GM19240 (cell line): ENCODE results near the gene LY6G6D.

Experiments used
- DNase-seq: peaks from one replicate; pipeline ENCODE4 v3.0.0; 2011; ENCODE audit warnings: low spot score; ENCODE audit not compliant: insufficient read length

LY6G6D gene

DNA sequence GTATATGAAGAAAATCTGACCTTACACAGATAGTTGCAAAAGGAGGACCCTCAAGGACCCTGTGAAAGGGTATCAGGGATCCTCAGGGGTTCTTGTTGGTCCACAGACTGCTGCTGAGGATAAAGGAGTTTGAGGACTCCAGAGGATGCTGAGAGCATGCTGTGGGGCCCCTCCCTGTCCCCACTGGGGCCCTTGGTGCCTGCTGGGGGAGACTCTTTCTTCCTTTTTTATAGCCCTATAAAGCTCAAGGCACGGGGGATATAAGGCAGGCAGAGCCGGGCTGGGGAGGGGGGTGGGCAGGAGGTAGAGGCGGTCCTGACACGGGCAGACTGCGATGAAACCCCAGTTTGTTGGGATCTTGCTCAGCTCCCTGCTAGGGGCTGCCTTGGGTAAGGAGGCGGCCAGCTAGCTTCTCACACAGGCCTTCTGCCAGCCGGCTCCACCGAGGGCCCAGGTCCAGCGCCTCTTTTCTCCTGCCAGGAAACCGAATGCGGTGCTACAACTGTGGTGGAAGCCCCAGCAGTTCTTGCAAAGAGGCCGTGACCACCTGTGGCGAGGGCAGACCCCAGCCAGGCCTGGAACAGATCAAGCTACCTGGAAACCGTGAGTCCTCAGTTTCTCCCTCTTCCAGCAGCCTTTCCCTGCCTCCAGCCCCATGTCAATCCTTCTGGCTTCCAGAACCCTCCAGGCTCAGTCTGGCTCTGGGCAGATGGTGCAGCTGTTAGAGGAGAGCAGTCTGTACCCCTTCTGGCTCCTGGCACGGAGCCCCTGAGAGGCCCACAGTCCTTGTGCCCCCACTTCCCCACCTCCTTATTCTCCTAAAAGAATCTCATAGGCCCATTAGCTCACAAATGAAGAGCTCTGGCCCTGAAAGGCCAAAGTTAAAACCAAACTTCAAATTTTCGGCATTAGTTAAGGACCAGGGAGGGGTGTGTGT lies at the start of gene LY6G6D:
Gene LY6G6D, plus strand, starts transcription at position 327 of the 937 bp plus-strand sequence. Its CDS starts 8 bp downstream, at position 335.
- DNase-seq = no peak

DNA sequence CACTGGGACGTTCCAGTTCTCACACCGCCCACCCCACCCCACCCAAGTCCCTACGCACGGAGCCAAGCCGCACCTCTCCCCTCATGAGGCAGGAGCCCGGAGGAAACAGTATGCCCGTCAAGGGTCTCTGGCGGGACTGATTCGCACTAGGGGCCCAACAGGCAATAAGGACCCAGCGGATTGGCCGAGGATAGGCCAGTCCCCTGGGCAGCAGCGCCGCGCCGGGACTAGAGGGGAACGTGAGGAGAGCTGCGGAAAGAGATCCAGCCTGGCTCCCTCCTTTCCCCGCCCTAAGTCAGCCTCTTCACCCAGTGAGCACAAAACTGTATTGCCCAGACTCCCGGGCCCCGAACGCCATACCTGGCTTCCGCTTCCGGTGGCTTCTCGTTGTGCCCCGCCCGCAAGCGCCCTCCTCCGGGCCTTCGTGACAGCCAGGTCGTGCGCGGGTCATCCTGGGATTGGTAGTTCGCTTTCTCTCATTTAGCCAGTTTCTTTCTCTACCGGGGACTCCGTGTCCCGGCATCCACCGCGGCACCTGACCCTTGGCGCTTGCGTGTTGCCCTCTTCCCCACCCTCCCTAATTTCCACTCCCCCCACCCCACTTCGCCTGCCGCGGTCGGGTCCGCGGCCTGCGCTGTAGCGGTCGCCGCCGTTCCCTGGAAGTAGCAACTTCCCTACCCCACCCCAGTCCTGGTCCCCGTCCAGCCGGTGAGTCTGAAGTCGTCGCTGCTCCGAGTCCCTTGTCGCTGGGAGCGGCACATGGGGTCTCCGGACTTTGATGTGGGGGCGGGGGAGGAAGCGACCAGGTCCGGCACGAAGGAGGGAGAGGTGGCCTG lies 49.4 kb upstream of the LY6G6D start, which contains the start of gene CSNK2B:
Gene CSNK2B, plus strand, starts transcription at position 580 of the 836 bp plus-strand sequence. CDS start 752 bp downstream, outside the sequence.
- peak; percentile 93 for DNase-seq

DNA sequence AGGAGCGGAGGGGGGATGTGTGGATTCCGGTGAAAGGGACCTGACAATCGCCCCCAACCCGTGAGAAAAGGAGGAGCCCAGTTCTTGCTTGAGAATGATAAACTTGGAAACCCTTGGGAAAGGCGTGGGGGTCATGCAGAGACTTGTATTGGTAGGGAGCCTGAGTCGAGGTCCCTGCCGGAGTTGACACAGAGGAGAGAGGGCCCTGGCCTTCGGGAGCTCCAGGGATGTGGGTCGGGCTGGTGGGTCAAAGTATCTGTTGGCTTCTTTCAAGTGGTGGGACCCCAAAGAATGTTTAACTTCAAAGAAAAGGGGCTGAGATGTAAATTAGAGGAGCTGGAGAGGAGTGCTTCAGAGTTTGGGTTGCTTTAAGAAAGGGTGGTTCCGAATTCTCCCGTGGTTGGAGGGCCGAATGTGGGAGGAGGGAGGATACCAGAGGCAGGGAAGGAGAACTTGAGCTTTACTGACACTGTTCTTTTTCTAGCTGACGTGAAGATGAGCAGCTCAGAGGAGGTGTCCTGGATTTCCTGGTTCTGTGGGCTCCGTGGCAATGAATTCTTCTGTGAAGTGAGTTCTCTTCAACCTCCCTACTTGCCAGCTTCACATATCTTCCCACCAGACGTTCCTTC lies 48.7 kb upstream of the LY6G6D start:
- no peak for DNase-seq

DNA sequence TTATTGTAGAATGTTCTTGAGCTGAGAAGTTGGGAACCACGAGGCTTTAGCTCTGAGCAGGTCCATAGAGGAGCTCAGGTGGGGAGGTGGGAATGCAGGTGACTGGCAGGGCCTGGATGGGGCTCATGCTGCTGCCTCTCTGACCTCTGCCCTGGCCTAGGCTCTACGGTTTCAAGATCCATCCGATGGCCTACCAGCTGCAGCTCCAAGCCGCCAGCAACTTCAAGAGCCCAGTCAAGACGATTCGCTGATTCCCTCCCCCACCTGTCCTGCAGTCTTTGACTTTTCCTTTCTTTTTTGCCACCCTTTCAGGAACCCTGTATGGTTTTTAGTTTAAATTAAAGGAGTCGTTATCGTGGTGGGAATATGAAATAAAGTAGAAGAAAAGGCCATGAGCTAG lies 45.5 kb upstream of the LY6G6D start, which contains the start of gene LY6G5B:
Gene LY6G5B, plus strand, starts transcription at position 301 of the 400 bp plus-strand sequence. CDS start 975 bp downstream, outside the sequence.
- no peak for DNase-seq

GRCh38 chr6:31676322-31676903 lies 38.7 kb upstream of the LY6G6D start:
- no peak for DNase-seq

GRCh38 chr6:31676904-31677303 lies 38.2 kb upstream of the LY6G6D start:
- DNase-seq = no peak

DNA sequence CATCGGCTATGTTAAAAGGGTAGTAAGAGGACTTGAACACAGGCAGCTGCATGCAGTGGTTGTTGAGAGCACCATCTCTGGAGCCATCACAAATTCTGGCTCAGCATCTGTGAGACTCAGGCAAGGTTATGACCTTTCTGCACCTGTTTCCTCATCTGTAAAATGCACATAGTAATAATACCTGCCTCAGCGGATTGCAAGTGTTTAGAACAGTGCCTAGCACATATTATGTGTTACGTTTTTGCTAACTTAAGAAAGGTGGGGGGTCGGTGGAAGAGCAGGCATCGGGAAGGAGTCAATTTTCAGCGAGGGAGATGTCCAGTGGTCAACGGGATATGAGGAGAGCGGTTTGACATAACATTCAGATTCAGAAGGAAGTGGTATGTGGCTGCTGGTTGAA lies 37.2 kb upstream of the LY6G6D start:
- no peak for DNase-seq

GRCh38 chr6:31680226-31681134 lies 34.7 kb upstream of the LY6G6D start, which contains the start of gene LY6G5C:
LY6G5C (minus strand) TSS chr6:31681067; CDS start chr6:31680373, 694 bp downstream.
- DNase-seq = peak; percentile 71

GRCh38 chr6:31681135-31681671 lies 33.9 kb upstream of the LY6G6D start:
- DNase-seq = no peak

GRCh38 chr6:31683591-31683990 lies 31.6 kb upstream of the LY6G6D start:
- DNase-seq = no peak

- DNase-seq = no peak
These were observed 28.7 kb upstream of the LY6G6D start for GRCh38 chr6:31686483-31686882.

GRCh38 chr6:31687321-31687720 lies 27.8 kb upstream of the LY6G6D start:
- DNase-seq = no peak

- no peak for DNase-seq
These were observed 27.1 kb upstream of the LY6G6D start for GRCh38 chr6:31687860-31688693.

- no peak for DNase-seq
These were observed 25.7 kb upstream of the LY6G6D start for GRCh38 chr6:31689249-31690110.

- DNase-seq = no peak
These were observed 24.7 kb upstream of the LY6G6D start for GRCh38 chr6:31690231-31691077.

GRCh38 chr6:31691078-31691463 lies 24.1 kb upstream of the LY6G6D start:
- no peak for DNase-seq
